Measurements from ENCODE around the gene ACTC1.
"Not testable (repeated sequence)": the region's sequence is repeated elsewhere in the genome, so short reads cannot be mapped to it uniquely, and the experiment has no call there.

ACTC1 gene

GRCh38 chr15:34795267-34796081 is at the start of gene ACTC1:
Gene ACTC1, minus strand, starts transcription at chr15:34795549. Its CDS starts 741 bp downstream, at chr15:34794808.
- no peak for DNase-seq (ENCODE audit: low read depth in 1 of 2, low spot score in 1 of 2)

GRCh38 chr15:34841262-34841725 is 45.9 kb upstream of the ACTC1 start:
- no peak for DNase-seq (ENCODE audit: low read depth in 1 of 2, low spot score in 1 of 2)

GRCh38 chr15:34838282-34838681 is 42.9 kb upstream of the ACTC1 start:
- DNase-seq (ENCODE audit: low read depth in 1 of 2, low spot score in 1 of 2) = no peak

- no peak for DNase-seq (ENCODE audit: low read depth in 1 of 2, low spot score in 1 of 2)
Measured at GRCh38 chr15:34837246-34838016, 42.1 kb upstream of the ACTC1 start.

GRCh38 chr15:34828145-34828911 is 33.0 kb upstream of the ACTC1 start:
- no peak for DNase-seq (ENCODE audit: low read depth in 1 of 2, low spot score in 1 of 2)

- no peak for DNase-seq (ENCODE audit: low read depth in 1 of 2, low spot score in 1 of 2)
Measured at GRCh38 chr15:34821831-34822230, 26.5 kb upstream of the ACTC1 start.

- no peak for DNase-seq (ENCODE audit: low read depth in 1 of 2, low spot score in 1 of 2)
Measured at GRCh38 chr15:34820110-34820509, 24.8 kb upstream of the ACTC1 start.

GRCh38 chr15:34818526-34818925 is 23.2 kb upstream of the ACTC1 start:
- no peak for DNase-seq (ENCODE audit: low read depth in 1 of 2, low spot score in 1 of 2)

GRCh38 chr15:34815836-34816235 is 20.5 kb upstream of the ACTC1 start:
- DNase-seq (ENCODE audit: low read depth in 1 of 2, low spot score in 1 of 2) = no peak

GRCh38 chr15:34813446-34814190 is 18.3 kb upstream of the ACTC1 start:
- DNase-seq (ENCODE audit: low read depth in 1 of 2, low spot score in 1 of 2) = no peak

GRCh38 chr15:34812868-34813365 is 17.6 kb upstream of the ACTC1 start:
- not testable (repeated sequence) for DNase-seq (ENCODE audit: low read depth in 1 of 2, low spot score in 1 of 2)

- no peak for DNase-seq (ENCODE audit: low read depth in 1 of 2, low spot score in 1 of 2)
Measured at GRCh38 chr15:34812369-34812768, 17.0 kb upstream of the ACTC1 start.

GRCh38 chr15:34810443-34811129 is 15.2 kb upstream of the ACTC1 start:
- no peak for DNase-seq (ENCODE audit: low read depth in 1 of 2, low spot score in 1 of 2)

GRCh38 chr15:34809186-34809585 is 13.8 kb upstream of the ACTC1 start:
- DNase-seq (ENCODE audit: low read depth in 1 of 2, low spot score in 1 of 2) = no peak

- no peak for DNase-seq (ENCODE audit: low read depth in 1 of 2, low spot score in 1 of 2)
Measured at GRCh38 chr15:34808016-34808415, 12.7 kb upstream of the ACTC1 start.

GRCh38 chr15:34807241-34807640 is 11.9 kb upstream of the ACTC1 start:
- not testable (repeated sequence) for DNase-seq (ENCODE audit: low read depth in 1 of 2, low spot score in 1 of 2)

- no peak for DNase-seq (ENCODE audit: low read depth in 1 of 2, low spot score in 1 of 2)
Measured at GRCh38 chr15:34804776-34805175, 9.4 kb upstream of the ACTC1 start.

GRCh38 chr15:34804113-34804512 is 8.8 kb upstream of the ACTC1 start:
- DNase-seq (ENCODE audit: low read depth in 1 of 2, low spot score in 1 of 2) = no peak

- no peak for DNase-seq (ENCODE audit: low read depth in 1 of 2, low spot score in 1 of 2)
Measured at GRCh38 chr15:34802803-34803750, 7.7 kb upstream of the ACTC1 start.
